AG04450 (cell line): ENCODE results near the gene PAFAH1B1. TPM values are rescaled to one million over a fixed set of nuclear protein-coding genes. Genes with fewer than 3 reads are reported as not detected.

ENCODE experiments used
- CTCF ChIA-PET: fragments of 300-600, 350-600 bp; formaldehyde crosslinking; extraction: SDS; loops from one replicate; lab custom pipeline; 2022; ENCODE audit warnings: antibody characterized with exemption, inconsistent platforms; lab: Charles Lee
- POLR2A ChIA-PET: fragments of 350-600 bp; formaldehyde crosslinking; extraction: SDS; loops from one replicate; lab custom pipeline; 2021; ENCODE audit warnings: antibody characterized with exemption, inconsistent platforms; lab: Yijun Ruan, JAX
- DNase-seq: peaks from one replicate; pipeline ENCODE4 v3.0.0-alpha.2; 2011; ENCODE audit warnings: low read depth, low spot score
- H3K27ac ChIP-seq: one replicate; pipeline ENCODE4 v1.5.1; 2012; ENCODE audit warnings: low read depth, low read length, control low read depth
- H3K27me3 ChIP-seq: one replicate; pipeline ENCODE4 v1.6.0; 2012; ENCODE audit warnings: low read length; ENCODE audit not compliant: control insufficient read depth, insufficient read depth
- H3K4me3 ChIP-seq: 2 replicates; pipeline ENCODE4 v1.5.1; 2011; ENCODE audit warnings: mild to moderate bottlenecking, low read depth, low read length, control low read depth
- H3K9me3 ChIP-seq: 2 replicates; pipeline ENCODE4 v1.5.1; 2012; ENCODE audit warnings: low read length; ENCODE audit not compliant: control insufficient read depth, insufficient read depth
- CTCF ChIP-seq: IDR thresholded peaks from 2 replicates; pipeline ENCODE4 v1.5.1; 2011; ENCODE audit warnings: low read depth, low read length, control low read depth, inconsistent platforms
- polyA plus RNA-seq: library from polyadenylated mRNA; depleted of rRNA; stranded (reverse); fragments of >200 nt; gene quantifications from 2 replicates; pipeline ENCODE4 v1.2.3, GENCODE V29; 2011

Gene PAFAH1B1
- polyA plus RNA-seq, 1 experiment, result 111 TPM

GRCh38 chr17:2635675-2636074, 42.2 kb downstream of the PAFAH1B1 start:
- no peaks in the 10 kb centered on the region for H3K9me3 ChIP-seq
- H3K27me3 ChIP-seq, result no peaks in the 10 kb centered on the region
- TF ChIP-seq CTCF, result no peak
- no peak overlapping the region for H3K27ac ChIP-seq
- no peak for DNase-seq
- POLR2A ChIA-PET, result interaction anchor here (0.6 kb wide), 2 partner anchors 31 to 53 kb away, joined by 3 read pairs; no protein-coding TSS in a partner anchor
- CTCF ChIA-PET, result interaction anchor here (0.6 kb wide), 2 partner anchors 204 to 219 kb away, joined by 3 to 4 read pairs; no protein-coding TSS in a partner anchor
- H3K4me3 ChIP-seq, result no peak overlapping the region

GRCh38 chr17:2636169-2636930, 42.9 kb downstream of the PAFAH1B1 start:
- no peaks in the 10 kb centered on the region for H3K27me3 ChIP-seq
- DNase-seq, result no peak
- H3K27ac ChIP-seq, result no peak overlapping the region
- TF ChIP-seq CTCF, result no peak
- H3K9me3 ChIP-seq, result no peaks in the 10 kb centered on the region
- ChIA-PET POLR2A (interaction anchor here (0.6 kb wide), 1 partner anchor 52 kb away, joined by 3 read pairs; no protein-coding TSS in a partner anchor), CTCF (interaction anchor here (0.6 kb wide), 2 partner anchors 205 to 220 kb away, joined by 3 to 4 read pairs; no protein-coding TSS in a partner anchor)
- no peak overlapping the region for H3K4me3 ChIP-seq

GRCh38 chr17:2637422-2637821, 44.0 kb downstream of the PAFAH1B1 start:
- Histone ChIP-seq H3K9me3 (no peaks in the 10 kb centered on the region), H3K27ac (no peak overlapping the region), H3K4me3 (no peak overlapping the region), H3K27me3 (no peaks in the 10 kb centered on the region)
- no peak for DNase-seq
- no peak for TF ChIP-seq CTCF
- POLR2A ChIA-PET, result no interaction called here
- CTCF ChIA-PET, result interaction anchor here (0.6 kb wide), 1 partner anchor 81 kb away, joined by 6 read pairs; no protein-coding TSS in a partner anchor

GRCh38 chr17:2644971-2645370, 51.5 kb downstream of the PAFAH1B1 start:
- no peak overlapping the region for H3K4me3 ChIP-seq
- H3K9me3 ChIP-seq, result no peaks in the 10 kb centered on the region
- H3K27me3 ChIP-seq, result no peaks in the 10 kb centered on the region
- CTCF ChIA-PET, result interaction anchor here (0.6 kb wide), 1 partner anchor 11 kb away, joined by 3 read pairs; no protein-coding TSS in a partner anchor
- no peak for DNase-seq
- H3K27ac ChIP-seq, result no peak overlapping the region
- POLR2A ChIA-PET, result no interaction called here
- TF ChIP-seq CTCF, result no peak

GRCh38 chr17:2647957-2648356, 54.5 kb downstream of the PAFAH1B1 start:
- Histone ChIP-seq H3K9me3 (no peaks in the 10 kb centered on the region; the same call in 1 of the 2 replicates), H3K27me3 (no peaks in the 10 kb centered on the region), H3K27ac (no peak overlapping the region), H3K4me3 (no peak overlapping the region)
- no peak for DNase-seq
- POLR2A ChIA-PET, result no interaction called here
- CTCF ChIA-PET, result no interaction called here
- TF ChIP-seq CTCF, result no peak
